GM18868 (cell line): ENCODE data around the gene EVC2.

Experiments
- ATAC-seq: cut with Tn5 transposase; IDR thresholded peaks from one replicate; pipeline ENCODE4 v1.9.1; 2021; ENCODE audit warnings: mild to moderate bottlenecking, moderate library complexity; ENCODE audit not compliant: unreplicated experiment

EVC2 gene

DNA sequence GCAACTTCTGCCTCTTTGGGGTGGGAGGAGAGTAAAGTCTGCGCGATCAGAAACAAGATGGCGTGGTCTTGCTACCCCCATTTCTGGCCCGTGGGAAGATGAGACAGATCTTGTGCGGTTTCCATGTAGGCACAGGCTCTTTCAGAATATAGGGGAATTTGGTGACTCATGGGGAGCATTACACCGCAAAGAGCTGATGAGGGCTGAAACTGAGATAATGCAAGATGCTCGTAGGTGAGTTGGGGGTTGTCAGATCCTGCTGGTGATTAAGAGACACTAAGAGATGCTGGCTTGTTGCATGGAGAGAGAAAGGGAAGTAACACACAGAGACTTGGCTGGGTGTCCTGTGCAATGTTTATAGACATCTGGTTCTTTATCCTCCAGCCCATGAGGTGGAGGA, 4.2 kb upstream of the EVC2 start:
- peak; percentile 68 for ATAC-seq

DNA sequence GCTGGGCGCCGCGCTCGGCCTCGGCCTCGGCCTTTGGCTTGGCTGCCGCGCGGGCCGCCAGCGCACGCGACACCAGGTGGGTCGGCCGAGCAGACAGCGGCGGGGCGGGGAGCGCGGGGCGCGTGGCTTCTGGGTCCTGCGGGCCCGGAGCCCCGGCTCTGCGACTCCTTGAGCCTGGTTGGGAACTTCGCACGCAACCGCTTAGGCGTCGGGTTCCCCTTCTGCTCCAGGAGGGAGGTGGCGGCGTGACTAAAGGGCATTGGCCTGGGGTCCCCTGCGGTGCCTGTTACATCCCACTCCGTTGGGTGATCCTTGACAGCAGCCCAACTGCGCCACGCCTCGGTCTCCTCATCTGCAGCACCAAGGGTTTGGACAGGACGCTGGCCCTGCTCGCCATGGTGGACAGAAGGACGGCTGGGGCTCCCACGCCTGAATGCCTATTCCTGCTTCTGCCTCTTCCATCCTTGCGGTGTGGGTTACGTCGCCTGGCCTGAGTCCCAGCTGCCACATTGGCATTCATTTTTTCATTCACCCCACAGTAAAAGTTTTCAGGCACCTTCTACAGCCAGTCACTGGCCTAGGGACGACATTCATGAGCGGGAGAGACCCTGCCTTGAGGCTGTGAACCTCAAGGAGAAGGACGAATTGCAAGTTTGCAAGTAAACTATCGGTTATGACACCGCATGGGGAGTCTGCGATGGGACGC, 3.3 kb upstream of the EVC2 start:
- ATAC-seq: peak; percentile 4

GRCh38 chr4:5710961-5711478, 2.7 kb upstream of the EVC2 start, which contains the start of gene EVC:
EVC (plus strand) TSS chr4:5711201; CDS start chr4:5711381, 180 bp downstream.
- peak; percentile 41 for ATAC-seq

- no peak for ATAC-seq
Measured at GRCh38 chr4:5710065-5710960, 2.0 kb upstream of the EVC2 start.

DNA sequence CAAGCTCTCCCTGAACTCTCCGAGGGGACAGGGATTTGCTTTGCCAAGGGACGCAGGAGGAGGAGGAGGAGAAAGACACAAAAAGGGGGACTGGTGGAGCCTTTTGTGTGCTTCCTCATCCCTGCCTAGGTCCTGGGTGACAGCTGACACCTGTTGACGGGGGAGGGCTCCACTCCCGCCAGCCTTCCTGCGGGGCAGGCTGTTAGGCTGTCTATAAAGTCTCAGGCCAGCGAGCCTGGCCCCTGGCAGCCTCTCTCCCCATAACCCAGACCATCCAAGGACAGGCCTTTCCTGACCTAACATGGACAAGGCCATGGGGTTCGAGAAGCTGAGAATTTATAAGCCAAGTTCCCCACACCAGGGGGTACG, 832 bp upstream of the EVC2 start:
- ATAC-seq: no peak

DNA sequence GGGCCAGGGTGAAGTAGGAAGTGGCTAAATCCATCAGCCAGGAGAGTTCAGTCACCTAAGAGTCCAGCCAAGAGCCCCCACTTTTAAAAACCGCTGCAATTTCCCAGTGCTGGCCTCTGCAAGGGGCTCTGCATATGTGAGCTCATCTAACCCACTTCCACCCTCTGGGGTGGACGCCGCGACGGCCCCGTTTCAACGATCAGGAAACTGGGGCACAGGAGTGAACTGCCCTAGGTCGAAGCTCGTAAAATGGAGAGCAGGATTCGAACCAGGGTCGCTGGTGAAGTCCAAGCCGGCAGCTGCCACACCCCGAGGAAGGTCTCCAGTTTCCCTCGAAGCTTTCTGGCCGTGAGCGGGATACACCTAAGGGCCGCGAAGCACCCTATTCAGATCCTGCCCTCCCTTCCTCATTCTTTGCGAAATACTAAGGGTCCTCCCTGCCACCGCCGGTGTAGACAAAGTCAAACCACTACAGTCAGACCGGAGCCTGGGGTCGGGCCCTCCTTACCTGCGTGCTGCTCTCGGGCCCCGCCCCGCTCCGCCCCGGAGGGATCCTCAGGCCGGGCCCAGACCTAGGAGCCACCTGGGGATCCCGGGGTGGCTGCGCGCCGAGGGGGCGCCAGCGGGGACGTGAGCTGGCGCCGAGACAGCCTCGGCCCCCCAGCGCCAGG, 446 bp downstream of the EVC2 start:
- ATAC-seq: peak; percentile 14

DNA sequence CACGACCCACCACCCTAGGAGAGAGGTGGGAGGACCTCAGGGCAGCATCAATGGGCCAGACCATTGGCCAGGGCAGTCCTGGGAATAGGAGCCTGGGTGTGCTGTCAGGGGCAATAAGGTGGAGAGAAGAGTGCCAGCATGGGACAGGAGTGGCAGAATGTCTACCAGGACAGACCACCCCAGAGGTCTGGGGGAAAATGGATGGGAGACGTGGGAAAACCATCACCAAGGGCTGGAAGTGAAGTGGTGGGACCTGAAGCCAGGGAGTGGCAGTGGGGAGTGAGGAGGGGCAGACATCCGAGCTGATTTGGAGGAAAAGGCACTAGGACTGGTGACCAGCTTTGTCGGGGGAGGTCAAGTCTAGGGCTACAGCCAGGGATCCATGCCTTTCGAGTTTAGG, 993 bp downstream of the EVC2 start:
- no peak for ATAC-seq

DNA sequence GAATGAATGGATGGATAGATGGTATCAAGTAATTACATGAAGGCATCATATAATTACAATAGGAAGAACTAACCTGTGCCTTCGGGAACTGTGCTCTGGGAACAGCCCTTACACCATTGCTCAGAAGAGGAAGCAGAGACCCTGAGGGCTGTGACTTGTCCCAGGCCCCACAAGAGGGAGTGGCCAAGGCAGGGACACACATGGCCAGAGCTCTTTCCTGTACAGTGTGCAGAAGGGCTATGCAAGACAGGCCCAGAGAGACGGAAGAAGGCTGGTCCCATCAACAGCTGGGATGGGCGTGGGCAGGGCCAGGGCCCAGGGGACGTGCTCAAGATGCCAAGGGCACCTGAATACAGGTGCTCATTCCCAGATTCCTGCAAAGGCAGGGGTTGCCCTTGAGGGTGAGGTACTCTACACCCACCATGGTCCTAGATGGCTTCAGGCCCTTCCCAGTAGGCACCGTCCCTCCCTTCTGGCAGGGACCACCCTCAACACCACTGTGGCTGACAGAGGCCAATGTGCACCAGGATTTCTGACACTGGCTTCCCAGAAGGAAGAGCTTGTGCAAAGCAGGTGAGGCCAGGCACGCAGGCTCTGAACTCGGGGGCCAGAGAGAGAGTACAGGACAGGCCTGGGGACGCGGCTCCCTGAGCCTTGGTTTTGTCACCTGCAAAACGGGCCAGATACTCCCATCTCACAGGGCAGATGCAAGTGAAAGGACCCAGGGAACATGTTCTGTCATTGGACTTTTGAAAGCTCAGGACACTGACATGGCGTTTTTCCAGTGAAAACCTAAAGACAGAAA, 1.7 kb downstream of the EVC2 start:
- no peak for ATAC-seq

DNA sequence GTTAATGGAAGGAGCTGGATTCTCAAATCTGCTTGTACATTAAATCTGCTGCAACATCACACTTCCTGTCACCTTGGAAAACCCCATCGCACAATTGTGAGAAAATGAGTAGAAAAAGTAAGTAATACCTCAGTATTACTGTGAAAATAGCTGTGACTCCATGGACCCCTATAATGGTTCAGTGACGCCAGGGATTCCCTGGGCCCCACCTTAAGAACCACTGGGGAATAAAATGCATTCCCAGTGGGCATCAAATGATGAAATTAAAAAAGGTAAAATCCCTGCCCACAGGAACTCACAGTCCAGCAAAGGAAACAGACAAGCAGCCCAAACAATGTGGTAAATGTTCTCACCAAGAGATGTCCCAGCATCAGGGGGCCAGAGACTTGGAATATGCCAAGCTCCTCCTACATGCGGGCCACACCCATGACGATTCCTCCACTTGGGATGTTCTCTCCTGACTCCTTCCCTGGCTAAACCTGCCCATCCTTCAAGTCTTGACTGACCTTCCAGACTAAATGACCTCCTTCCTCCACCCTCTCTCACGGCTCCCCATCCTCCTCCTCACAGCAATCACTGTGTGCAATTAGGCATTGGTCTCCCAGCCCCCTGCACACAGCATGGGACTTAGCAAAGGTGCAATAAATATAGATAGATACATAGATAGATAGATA, 2.6 kb downstream of the EVC2 start:
- ATAC-seq: no peak

- ATAC-seq: no peak
Measured at GRCh38 chr4:5704276-5704675, 4.1 kb downstream of the EVC2 start.

DNA sequence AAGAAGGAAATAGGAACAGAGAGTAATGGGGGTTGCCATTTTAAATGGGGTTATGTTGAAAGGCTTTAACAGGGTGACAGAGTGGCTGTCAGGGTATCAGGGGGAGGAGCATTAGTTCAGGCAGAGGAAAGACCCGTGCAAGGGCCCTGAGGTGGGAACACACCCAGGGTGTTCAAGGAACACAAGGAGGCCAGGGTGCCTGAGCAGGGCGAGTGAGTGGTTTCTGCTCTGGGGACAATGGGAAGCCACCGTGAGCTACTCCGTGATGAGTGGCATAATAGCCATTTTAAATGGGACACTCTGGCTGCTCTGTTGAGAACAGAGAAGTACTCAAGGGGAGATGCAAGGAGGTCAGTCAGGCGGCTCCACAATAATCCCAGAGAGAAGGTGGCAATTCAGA, 4.5 kb downstream of the EVC2 start:
- no peak for ATAC-seq

DNA sequence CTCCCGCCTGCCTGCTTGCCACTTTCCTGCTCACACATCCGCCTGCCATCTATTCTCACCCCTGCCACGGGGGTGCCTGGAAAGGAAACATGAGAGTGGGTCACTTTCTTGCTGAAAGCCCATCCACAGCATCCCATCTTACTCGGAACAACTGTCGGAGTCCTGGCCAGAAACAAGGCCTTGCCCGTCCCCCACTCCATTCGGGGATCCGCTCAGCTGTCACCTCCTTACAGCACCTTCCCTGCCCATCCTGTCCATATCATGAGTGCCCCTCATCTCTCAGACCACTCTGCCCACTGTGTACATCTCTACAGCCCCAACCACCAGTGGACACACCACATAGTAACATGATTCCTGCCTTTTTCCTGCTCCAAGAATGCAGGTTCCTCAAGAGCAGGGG, 6.4 kb downstream of the EVC2 start:
- no peak for ATAC-seq

- no peak for ATAC-seq
Measured at GRCh38 chr4:5700459-5700858, 7.9 kb downstream of the EVC2 start.

DNA sequence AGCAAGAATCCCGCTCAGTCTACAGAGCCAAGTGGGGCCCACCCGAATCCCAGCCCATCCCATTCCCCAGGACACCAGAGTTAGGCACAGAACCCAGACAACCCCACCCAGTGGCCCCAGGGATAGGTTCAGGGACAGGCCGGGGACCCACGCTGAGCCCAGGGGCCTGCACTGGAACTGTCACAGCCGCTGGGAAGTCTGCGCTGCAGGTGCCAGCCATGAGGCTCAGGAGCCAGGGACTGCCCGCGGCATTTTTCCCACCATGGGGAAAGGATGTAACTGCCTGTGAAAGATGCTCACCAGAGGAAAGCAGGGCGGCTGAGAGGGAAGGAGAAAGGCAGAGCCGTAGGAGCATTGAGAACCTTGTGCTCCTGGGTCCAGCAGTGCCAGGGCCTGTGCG, 12.0 kb downstream of the EVC2 start:
- no peak for ATAC-seq

DNA sequence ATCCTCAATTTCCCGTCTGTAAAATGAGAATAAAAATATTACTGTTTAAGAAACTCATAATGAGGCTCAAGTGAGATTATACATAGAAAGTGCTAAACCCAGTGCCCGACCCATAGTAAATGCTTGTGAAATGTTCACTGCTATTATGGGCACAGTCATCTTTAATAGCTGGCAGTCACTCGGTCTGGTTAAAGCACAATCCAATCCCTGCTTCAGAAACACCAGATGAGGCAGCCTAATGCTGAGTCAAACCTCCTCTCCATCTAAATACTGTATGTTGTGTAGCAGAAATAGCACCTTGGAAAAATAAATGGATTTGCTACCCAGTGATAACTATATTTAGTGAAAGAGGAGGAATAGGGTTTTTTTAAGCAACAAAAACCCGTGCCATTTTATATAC, 14.5 kb downstream of the EVC2 start:
- no peak for ATAC-seq

GRCh38 chr4:5691491-5692132, 16.7 kb downstream of the EVC2 start:
- ATAC-seq: no peak

GRCh38 chr4:5689065-5689464, 19.3 kb downstream of the EVC2 start:
- no peak for ATAC-seq

DNA sequence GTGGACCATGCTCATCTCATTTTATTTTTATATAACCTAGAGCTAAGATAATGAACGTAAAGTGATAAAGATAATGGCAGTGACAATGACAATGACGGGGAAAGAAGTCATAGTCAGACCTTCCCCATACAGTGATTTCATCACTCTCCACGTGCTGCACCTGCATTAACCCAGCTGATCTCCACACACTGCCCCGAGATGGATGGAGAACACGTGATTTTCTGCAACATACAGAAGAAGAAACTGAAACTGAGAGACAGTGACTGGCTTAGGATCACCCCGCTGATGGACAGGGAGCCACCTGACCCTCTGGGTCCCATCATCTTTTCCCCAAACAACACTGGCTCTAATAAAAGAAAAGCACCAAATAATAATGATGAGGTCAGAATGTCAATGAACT, 22.0 kb downstream of the EVC2 start:
- ATAC-seq: no peak

- ATAC-seq: no peak
Measured at GRCh38 chr4:5685296-5685695, 23.1 kb downstream of the EVC2 start.

DNA sequence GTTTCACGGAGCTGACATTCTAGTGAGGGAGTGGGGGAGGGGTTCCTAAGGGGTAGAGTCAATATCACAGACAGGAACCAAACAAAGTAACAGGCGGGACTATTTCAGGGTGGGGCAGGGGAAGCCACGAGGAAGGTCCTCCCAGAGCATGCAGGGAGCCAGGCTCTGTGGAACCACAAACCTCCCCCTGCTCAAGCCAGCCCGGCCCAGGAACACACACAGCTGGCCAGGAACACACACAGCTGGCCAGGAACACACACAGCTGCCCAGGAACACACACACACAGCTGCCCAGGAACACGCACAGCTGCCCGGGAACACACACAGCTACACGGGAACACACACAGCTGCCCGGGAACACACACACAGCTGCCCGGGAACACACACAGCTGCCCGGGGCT, 24.8 kb downstream of the EVC2 start:
- ATAC-seq: no peak
